ENCODE data around the gene ADGRG7.

Gene ADGRG7

DNA sequence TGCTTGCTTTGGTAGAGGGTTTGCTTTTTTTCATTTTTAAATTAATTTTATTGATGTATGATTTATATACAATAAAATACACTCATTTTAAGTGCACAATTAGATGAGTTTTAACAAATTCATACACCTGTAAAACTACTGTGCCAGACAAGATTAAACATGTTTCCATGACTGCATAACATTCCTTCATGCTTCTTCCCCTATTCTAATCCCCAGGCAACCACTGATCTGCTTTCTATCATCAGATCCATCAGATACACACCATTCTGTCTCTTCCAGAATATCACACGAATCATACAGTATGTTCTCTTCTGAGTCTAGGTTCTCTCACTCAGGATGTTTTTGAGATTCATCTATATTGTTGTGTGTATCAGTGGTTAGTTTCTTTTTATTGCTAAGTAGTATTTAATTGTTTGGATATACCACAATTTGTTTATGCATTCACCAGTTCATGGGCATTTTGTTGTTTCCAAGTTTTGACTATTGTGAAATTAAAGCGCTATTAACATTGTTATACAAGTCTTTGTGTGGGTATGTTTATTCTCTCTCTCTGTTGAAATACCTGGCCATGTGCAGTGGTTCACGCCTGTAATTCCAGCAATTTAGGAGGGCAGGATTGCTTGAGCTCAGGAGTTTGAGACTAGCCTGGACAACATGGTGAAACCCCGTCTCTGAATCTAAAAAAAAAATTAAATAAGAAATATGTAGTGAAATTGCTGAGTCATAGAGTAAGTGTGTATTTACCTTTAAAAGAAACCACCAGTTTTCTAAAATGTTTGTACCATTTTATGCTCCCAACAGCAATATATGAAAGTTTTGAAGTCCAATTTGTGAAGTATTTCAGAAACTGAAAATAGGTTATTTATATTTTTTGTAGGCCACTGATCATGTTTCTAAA, 92.9 kb downstream of the ADGRG7 start:
- DNase-seq = no peak

GRCh38 chr3:100702980-100703345, 93.6 kb downstream of the ADGRG7 start:
- DNase-seq = no peak

DNA sequence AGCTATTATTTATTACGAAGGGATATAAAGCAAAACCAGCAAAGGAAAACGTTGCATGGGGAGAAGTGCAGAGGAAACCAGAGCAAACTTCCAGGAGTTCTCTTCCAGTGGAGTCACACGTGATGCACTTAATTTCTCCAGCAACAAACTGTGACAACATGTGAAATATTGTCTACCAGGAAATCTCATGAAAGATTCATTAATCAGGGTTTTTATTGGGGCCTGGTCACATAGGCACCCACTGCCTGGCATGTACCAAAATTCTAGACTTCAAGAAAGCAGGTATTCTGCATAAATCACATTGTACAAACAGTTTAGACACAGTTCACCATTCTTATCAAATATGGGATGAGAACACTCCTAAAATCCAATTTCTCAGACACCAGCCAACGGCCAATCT, 94.5 kb downstream of the ADGRG7 start:
- no peak for DNase-seq

DNA sequence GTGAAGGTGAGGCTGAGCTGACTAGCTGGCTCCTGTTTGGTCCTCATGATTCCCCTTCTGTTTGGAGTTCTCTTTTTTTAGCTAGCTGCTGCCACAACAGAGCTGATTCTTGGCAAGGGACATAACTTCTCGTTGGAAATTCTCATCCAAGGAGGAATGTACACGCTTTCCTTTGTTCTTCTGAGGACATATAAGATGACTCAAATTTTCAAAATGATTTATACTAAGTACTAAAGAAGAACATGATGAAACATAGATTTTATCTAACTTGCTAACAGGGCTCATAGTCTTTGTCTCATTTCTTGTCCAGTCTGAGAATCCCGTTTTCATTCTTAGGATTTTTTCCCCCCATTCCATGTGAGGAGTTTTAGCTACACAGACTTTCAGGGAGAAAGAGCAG, 97.0 kb downstream of the ADGRG7 start:
- peak; percentile 81 for DNase-seq

DNA sequence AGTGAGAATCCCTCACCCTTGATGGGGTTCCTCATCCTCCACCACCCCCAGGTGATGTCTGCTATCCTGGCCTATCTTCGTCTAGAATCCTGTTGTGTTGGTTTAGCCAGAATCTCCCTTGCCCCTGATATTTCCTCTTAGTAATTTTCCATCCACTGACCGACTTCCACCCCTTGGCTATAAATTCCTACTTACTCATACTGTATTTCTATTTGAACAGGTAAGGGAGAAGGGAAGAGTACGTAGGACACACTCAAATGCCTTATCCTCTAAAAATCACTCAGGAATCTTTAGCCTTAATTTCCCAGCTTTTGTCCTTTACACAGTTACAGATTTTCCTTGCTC, 99.2 kb downstream of the ADGRG7 start:
- DNase-seq = no peak

DNA sequence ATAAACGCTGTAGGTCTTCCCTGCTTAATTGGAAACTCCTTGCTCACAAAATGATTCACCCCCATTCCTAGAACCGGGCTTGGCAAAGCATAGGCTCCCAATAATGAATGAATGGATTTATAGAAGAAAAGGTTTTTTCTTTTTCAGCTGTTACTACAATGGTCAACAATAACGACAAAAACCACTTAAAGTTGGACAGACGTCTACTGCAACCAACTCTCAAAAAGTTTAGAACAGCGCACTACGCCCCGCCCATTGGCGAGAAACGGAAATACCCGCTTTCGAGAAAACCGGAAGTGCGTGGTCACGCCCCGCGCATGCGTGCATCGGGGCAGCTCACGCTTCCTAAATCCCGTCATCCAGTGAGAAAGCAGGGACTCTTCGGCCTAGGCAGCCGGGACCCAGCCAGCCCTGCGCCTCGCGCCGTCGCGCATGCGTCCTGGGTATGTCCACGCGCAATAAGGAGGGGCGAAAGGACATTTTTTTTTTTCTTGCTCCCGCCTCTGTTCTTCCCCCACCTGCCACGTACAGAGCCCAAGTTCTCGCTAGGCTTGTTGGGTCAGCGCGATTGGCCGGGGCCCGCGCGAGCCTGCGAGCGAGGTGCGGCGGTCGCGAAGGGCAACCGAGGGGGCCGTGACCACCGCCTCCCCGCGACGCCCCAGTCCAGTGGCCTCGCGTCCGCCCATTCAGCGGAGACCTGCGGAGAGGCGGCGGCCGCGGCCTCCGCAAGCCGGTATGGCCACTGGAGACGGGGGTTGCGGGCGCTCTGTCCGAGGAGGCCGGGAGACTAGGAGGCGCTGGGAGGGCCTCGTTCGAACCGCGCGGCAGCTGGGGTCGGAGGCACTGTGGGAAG, 99.8 kb downstream of the ADGRG7 start, which contains the start of gene TFG:
Gene TFG, plus strand, starts transcription at position 506 of the 853 bp plus-strand sequence. CDS start 4,192 bp downstream, outside the sequence.
- DNase-seq = peak; percentile 100

DNA sequence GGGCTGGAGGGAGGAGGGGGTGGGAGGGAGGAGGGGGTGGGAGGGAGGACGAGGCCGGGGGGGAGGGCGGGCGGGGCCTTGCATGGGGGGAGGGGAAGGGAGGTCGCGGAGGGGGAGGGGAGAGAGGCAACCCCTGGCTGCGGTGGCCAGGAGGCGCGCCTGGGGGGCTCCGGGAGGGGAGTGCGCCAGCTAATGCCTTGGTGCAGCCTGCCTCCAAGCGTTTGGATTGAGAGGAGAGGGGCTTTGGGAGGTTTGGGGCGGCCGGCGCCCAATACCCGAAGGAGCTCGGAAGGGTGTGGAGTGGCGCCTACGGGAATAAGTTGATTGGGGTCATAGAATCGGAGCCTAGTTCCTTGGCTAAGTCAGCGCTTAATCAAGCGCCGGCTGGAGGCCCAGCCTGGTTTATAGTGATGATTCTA, 100.5 kb downstream of the ADGRG7 start:
- peak; percentile 21 for DNase-seq

DNA sequence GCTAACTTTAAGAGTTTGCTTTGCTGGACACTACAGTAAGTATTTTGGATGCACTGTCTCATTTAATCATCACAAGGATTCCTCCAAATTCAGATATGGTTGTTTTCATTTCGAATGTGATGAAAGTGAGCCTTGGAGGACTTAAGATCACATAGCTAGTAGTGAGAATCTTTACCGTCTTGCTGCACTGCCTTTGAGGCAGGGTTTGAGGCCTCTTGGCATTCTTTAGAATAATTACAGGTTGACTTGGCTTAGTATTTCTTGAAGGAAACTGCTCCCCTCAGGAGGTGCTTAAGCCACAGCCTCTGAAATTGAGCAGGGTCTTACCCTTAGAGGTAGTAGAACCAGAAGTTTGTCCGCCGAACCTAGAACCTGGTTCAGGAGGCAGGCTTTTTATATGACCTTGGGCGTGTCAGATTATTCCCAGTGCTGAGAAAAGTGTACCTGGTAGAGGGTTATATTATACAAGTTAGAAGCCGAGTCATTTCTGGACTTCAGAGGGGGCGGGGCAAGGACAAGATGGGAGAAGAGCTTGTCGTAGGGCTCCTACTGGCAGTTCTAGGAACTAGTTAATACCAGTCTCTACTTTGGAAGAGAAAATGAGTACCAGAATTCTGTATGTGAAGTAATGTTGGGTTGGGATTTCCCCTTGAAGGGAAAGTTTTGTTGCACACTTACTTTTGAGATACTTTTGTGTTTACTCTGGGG, 101.0 kb downstream of the ADGRG7 start:
- peak; percentile 73 for DNase-seq

- no peak for DNase-seq
Measured at GRCh38 chr3:100715176-100715575, 105.8 kb downstream of the ADGRG7 start.

DNA sequence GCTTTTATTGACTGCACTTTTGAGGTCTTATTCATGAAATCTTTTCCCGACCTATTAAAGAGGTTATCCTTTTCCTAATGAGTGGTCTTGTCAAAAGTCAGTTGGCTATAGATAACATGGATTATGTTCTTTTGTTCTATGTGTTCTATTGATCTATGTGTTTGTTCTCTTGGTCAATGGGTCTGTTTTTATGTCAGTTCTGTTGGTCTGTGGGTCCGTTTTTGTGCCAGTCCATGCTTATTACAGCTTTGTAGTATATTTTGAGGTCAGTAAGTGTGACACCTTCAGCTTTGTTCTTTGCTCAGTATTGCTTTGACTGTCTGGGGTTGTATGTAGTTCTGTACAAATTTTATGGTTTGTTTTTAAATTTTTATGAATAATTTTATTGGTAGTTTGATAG, 107.7 kb downstream of the ADGRG7 start:
- no peak for DNase-seq

DNA sequence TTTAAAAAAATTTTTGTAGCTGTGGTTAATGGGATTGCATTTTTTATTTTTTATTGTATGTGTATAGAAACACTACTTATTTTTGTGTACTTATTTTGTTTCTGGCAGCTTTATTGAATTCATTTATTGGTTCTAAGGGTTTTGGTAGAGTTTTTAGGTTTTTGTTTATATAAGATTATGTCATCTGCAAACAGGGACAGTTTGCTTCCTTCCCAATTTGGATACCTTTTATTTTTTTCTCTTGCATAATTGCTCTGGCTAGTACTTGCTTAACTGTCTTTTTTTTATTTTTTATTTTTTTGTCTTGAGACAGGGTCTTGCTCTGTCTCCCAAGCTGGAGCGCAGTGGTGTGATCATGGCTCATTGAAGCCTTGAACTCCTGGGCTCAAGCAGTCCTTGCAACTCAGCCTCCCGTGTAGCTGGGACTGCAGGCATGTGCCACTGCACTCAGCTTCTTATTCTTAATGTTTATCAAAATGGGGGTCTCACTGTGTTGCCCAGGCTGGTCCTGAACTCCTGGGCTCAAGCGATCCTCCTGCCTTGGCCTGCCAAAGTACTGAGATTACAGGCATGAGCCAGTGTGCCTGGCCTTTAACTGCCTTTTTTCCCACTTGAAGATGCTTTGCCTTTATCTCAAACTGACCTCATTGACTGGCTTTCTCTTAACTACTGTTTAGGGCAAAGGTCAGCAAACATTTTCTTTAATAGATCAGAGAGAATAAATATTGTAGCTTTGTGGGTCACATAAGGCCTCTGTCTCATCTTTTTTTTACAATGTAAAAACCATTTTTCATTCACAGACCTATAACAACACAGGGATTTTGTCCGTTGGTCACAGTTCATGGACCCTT, 108.5 kb downstream of the ADGRG7 start:
- DNase-seq = no peak

GRCh38 chr3:100719136-100719535, 109.7 kb downstream of the ADGRG7 start:
- DNase-seq = no peak

GRCh38 chr3:100720426-100720825, 111.0 kb downstream of the ADGRG7 start:
- DNase-seq = no peak

DNA sequence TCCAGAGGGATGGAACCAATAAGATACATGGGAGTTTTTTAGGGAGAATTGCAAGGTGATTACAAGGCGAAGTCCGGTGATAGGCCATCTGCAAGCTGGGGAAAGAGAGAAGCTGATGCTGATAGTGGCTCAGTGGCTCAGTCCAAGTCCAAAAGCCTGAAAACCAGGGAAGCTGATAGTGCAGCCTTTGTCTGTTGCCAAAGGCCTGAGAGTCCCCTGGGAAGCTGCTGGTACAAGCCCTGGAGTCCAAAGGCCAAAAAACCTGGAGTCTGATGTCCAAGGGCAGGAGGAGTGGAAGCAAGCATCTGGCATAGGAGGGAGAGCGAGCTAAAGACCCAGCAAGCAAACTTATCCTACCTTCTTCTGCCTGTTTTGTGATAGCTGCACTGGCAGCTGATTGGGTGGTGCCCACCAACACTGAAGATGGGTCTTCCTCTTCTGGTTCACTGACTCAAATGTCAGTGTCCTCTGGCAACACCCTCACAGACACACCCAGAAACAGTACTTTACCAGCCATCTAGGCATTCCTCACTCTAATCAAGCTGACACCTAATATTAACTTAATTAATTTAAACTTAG, 116.6 kb downstream of the ADGRG7 start:
- DNase-seq = no peak

DNA sequence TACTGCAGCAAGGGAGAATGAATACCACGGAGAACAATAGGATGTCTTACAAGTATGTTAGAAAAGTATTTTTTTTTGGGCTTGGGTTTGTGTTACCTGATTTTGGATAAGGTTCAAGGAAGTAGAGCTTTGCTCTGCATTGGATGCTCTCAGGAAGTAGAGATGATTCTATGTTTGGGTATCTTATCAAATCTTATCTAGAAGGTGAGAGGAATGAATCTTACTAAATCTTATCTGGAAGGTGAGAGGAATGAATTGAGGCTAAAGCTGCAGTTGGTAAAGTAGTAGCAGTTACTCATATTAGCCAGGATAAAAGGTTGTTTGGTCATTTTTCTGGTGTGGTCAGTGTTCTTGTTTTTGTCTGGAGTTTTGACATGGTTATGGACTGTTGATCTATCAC, 117.3 kb downstream of the ADGRG7 start:
- no peak for DNase-seq

DNA sequence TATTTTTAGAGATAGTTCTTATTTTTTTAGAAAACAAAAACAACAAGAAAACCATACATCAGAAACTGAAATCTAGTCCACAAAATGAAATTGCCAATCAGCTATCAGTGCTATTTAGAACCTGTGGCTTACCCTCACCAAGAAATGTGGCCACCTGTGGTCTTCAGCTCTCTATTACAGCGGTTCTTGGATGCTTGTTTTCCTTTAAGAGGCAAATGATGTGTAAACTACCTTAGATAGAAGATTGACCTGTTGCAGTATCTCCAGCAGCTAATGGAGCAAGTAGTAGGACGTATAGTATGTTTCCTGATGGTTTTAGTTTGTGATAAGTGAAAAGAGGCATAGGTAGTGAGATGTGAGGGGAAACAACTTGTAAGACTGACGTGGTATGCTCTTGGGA, 121.1 kb downstream of the ADGRG7 start:
- DNase-seq = no peak

GRCh38 chr3:100732435-100732834, 123.0 kb downstream of the ADGRG7 start:
- DNase-seq = no peak

- DNase-seq = peak; percentile 41
Measured at GRCh38 chr3:100737334-100737733, 127.9 kb downstream of the ADGRG7 start.

DNA sequence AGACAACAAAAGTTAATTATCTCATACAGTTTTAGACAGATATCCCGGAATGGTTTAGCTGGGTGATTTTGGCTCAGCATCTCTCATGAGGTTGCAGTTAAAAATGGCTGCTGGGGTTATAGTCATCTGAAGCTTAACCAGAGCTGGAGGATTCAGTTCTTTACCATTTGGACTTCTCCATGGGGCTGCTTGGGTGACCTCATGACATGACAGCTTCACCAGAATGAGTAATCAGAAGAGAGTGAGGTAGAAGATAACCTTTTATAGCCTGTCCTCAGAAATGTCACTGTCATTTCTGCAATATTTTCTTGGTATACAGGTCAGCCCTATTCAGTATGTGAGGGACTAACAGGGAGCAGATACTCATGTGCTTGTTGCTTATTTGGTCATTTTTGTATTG, 130.8 kb downstream of the ADGRG7 start:
- no peak for DNase-seq

DNA sequence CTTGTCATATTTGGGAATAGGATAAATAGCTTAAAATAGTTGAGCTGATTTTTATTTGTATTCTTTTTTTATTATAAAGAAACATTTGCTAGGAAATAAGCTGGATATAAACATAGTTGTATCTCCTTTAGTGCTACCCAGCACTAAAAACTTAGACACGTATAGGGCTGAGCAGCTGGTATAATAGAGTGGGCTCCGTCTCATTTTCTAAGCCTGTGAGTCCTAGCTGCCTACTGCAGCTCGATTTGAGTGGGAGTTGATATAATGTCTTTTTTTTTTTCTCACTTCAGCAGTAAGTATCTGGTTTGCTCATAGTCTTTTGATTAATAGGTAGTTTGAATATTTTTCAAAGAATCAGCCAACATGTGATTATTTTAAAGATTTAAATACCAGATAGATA, 134.1 kb downstream of the ADGRG7 start:
- DNase-seq = no peak

GRCh38 chr3:100744671-100745070, 135.3 kb downstream of the ADGRG7 start:
- no peak for DNase-seq
